Nasal cavity respiratory epithelium epithelial cell of viscerocranial mucosa (primary cell): Measurements from ENCODE around the gene COL6A5. TPM values are rescaled to one million over a fixed set of nuclear protein-coding genes. Genes with fewer than 3 reads are reported as not detected.

Source experiments
- total RNA-seq: library from RNA; depleted of rRNA; stranded (reverse); fragments of >200 nt; gene quantifications from 2 replicates; pipeline ENCODE4 v1.2.3, GENCODE V29; 2014

Gene COL6A5
- not detected in 2 replicates for total RNA-seq

GRCh38 chr3:130345487-130346079 lies at the start of gene COL6A5:
Gene COL6A5 (plus strand): TSS chr3:130345672. CDS start chr3:130373639, 27,967 bp downstream.

GRCh38 chr3:130516645-130517512 lies 171.4 kb downstream of the COL6A5 start, which contains the start of gene COL6A6:
Gene COL6A6 (plus strand): TSS chr3:130517177. CDS start chr3:130560365, 43,188 bp downstream.

Other genes with a start within 250 kb of the COL6A5 start
- gene COL6A6, start 171.5 kb downstream of the COL6A5 start, total RNA-seq, result not detected in 2 replicates